IMR-90 (cell line): ENCODE data around the gene SLC6A20. TPM values are rescaled to one million over a fixed set of nuclear protein-coding genes. Genes with fewer than 3 reads are reported as not detected.

Experiments
- ATAC-seq: fragments of 200-7000 bp; cut with Tn5 transposase; 2 replicates; pipeline ENCODE4 v1.9.1; 2020; ENCODE audit warnings: low read depth, mild to moderate bottlenecking, moderate library complexity
- BruUV-seq: library from RNA; stranded (reverse); fragments of 400-500 nt; replicated peaks from 2 replicates; lab custom pipeline; 2021; lab: Mats Ljungman, UMichigan
- CTCF ChIA-PET: fragments of 300-600 bp; formaldehyde crosslinking; extraction: SDS; loops from one replicate; lab custom pipeline; 2021; ENCODE audit warnings: antibody characterized with exemption; lab: Yijun Ruan, JAX
- POLR2A ChIA-PET: fragments of 300-600 bp; sonication (Branson Sonifier 250); formaldehyde crosslinking; loops from one replicate; lab custom pipeline; 2022; ENCODE audit warnings: antibody characterized with exemption; ENCODE audit not compliant: unreplicated experiment; lab: Charles Lee
- DNase-seq: peaks from one replicate; pipeline ENCODE4 v3.0.0; 2013
- H2AFZ ChIP-seq: replicated peaks from 2 replicates; pipeline ENCODE3; 2013; ENCODE audit warnings: low read length, mild to moderate bottlenecking; ENCODE audit not compliant: poor library complexity
- H2AK5ac ChIP-seq: 2 replicates; pipeline ENCODE4 v1.6.1; 2013; ENCODE audit warnings: low read depth, low read length, inconsistent platforms
- H2AK9ac ChIP-seq: replicated peaks from 2 replicates; pipeline ENCODE3; 2013; ENCODE audit warnings: mild to moderate bottlenecking, low read depth, low read length, moderate library complexity; ENCODE audit not compliant: poor library complexity
- H2BK120ac ChIP-seq: 2 replicates; pipeline ENCODE4 v1.6.1; 2013; ENCODE audit warnings: low read depth, low read length, inconsistent platforms
- H2BK15ac ChIP-seq: 3 replicates; pipeline ENCODE4 v1.6.1; 2013; ENCODE audit warnings: low read depth, low read length, inconsistent platforms
- H2BK20ac ChIP-seq: 2 replicates; pipeline ENCODE4 v1.6.1; 2013; ENCODE audit warnings: low read depth, mild to moderate bottlenecking, inconsistent platforms, low read length, moderate library complexity
- H2BK5ac ChIP-seq: 2 replicates; pipeline ENCODE4 v1.6.1; 2013; ENCODE audit warnings: mild to moderate bottlenecking, low read depth, low read length, inconsistent platforms; ENCODE audit not compliant: poor library complexity, severe bottlenecking
- H3K14ac ChIP-seq: replicated peaks from 2 replicates; pipeline ENCODE4 v1.6.1; 2013; ENCODE audit warnings: low read depth, low read length, inconsistent platforms
- H3K18ac ChIP-seq: 2 replicates; pipeline ENCODE4 v1.6.1; 2013; ENCODE audit warnings: low read depth, low read length, control low read depth
- H3K23ac ChIP-seq: 2 replicates; pipeline ENCODE4 v1.6.1; 2013; ENCODE audit warnings: low read depth, low read length, inconsistent platforms
- H3K27ac ChIP-seq: 2 replicates; pipeline ENCODE4 v1.5.1; 2013; ENCODE audit warnings: mild to moderate bottlenecking, control low read depth, low read length; ENCODE audit not compliant: insufficient read depth
- H3K27me3 ChIP-seq: 2 replicates; pipeline ENCODE4 v1.6.1; 2013; ENCODE audit warnings: low read length; ENCODE audit not compliant: control insufficient read depth, insufficient read depth
- H3K36me3 ChIP-seq: 2 replicates; pipeline ENCODE4 v1.6.1; 2013; ENCODE audit warnings: low read length, mixed read lengths; ENCODE audit not compliant: control insufficient read depth, insufficient read depth
- H3K4ac ChIP-seq: 2 replicates; pipeline ENCODE4 v1.6.1; 2013; ENCODE audit warnings: low read depth, low read length, inconsistent platforms
- H3K4me1 ChIP-seq: 2 replicates; pipeline ENCODE4 v1.6.1; 2013; ENCODE audit warnings: low read length, mixed read lengths; ENCODE audit not compliant: control insufficient read depth, insufficient read depth
- H3K4me2 ChIP-seq: 2 replicates; pipeline ENCODE4 v1.6.1; 2013; ENCODE audit warnings: low read depth, mild to moderate bottlenecking, control low read depth, low read length, moderate library complexity
- H3K4me3 ChIP-seq: 2 replicates; pipeline ENCODE4 v1.5.1; 2013; ENCODE audit warnings: low read depth, mild to moderate bottlenecking, control low read depth, low read length, moderate library complexity; ENCODE audit not compliant: insufficient read depth
- H3K56ac ChIP-seq: 2 replicates; pipeline ENCODE4 v1.6.1; 2013; ENCODE audit warnings: low read length, inconsistent platforms; ENCODE audit not compliant: insufficient read depth; ENCODE audit errors: extremely low read depth
- H3K79me1 ChIP-seq, 2 experiments: 2 replicates each; pipeline ENCODE4 v1.6.1; 2013; ENCODE audit warnings: low read length in 2 of 2, inconsistent platforms in 1 of 2, low read depth in 1 of 2
- H3K9ac ChIP-seq: 2 replicates; pipeline ENCODE4 v1.6.1; 2013; ENCODE audit warnings: low read depth, low read length, control low read depth
- H3K9me1 ChIP-seq: 2 replicates; pipeline ENCODE4 v1.6.1; 2013; ENCODE audit warnings: low read length, inconsistent platforms; ENCODE audit not compliant: insufficient read depth
- H3K9me3 ChIP-seq: 2 replicates; pipeline ENCODE4 v1.6.1; 2013; ENCODE audit warnings: low read length; ENCODE audit not compliant: control insufficient read depth, insufficient read depth
- H4K20me1 ChIP-seq: 2 replicates; pipeline ENCODE4 v1.6.1; 2013; ENCODE audit warnings: low read length, inconsistent platforms; ENCODE audit not compliant: insufficient read depth
- H4K5ac ChIP-seq: 2 replicates; pipeline ENCODE4 v1.6.1; 2013; ENCODE audit warnings: mild to moderate bottlenecking, low read depth, low read length, control low read depth
- H4K8ac ChIP-seq, 2 experiments: 2 replicates each; pipeline ENCODE4 v1.6.1; 2013; ENCODE audit warnings: low read depth in 2 of 2, low read length in 2 of 2, control low read depth in 1 of 2, inconsistent platforms in 1 of 2
- H4K91ac ChIP-seq: 2 replicates; pipeline ENCODE4 v1.6.1; 2013; ENCODE audit warnings: low read depth, low read length, inconsistent platforms; ENCODE audit not compliant: insufficient read depth
- BHLHE40 ChIP-seq: fragments of 150-350 bp; IDR thresholded peaks from 2 replicates; pipeline ENCODE4 v1.6.1; 2016; ENCODE audit warnings: mild to moderate bottlenecking, low read depth, low read length
- CEBPB ChIP-seq: IDR thresholded peaks from 2 replicates; pipeline ENCODE4 v1.6.1; 2012; ENCODE audit warnings: low read depth, low read length, improper control_type of control experiment
- CHD1 ChIP-seq: IDR thresholded peaks from 2 replicates; pipeline ENCODE4 v1.6.1; 2012; ENCODE audit warnings: low read depth, low read length, improper control_type of control experiment
- ELK1 ChIP-seq: fragments of 150-350 bp; IDR thresholded peaks from 2 replicates; pipeline ENCODE4 v1.6.1; 2016; ENCODE audit warnings: low read depth, mild to moderate bottlenecking, low read length, moderate library complexity, borderline replicate concordance
- FOS ChIP-seq: fragments of 150-350 bp; IDR thresholded peaks from 2 replicates; pipeline ENCODE4 v1.6.1; 2016; ENCODE audit warnings: low read depth, low read length
- MAFK ChIP-seq: IDR thresholded peaks from 2 replicates; pipeline ENCODE4 v1.6.1; 2012; ENCODE audit warnings: low read depth, low read length, improper control_type of control experiment
- MAZ ChIP-seq: IDR thresholded peaks from 2 replicates; pipeline ENCODE4 v1.6.1; 2012; ENCODE audit warnings: low read depth, mild to moderate bottlenecking, low read length, improper control_type of control experiment, moderate library complexity, borderline replicate concordance
- MXI1 ChIP-seq: IDR thresholded peaks from 2 replicates; pipeline ENCODE4 v1.6.1; 2012; ENCODE audit warnings: low read depth, mild to moderate bottlenecking, low read length, moderate library complexity, borderline replicate concordance
- NFE2L2 ChIP-seq: fragments of 150-350 bp; IDR thresholded peaks from 2 replicates; pipeline ENCODE4 v1.6.1; 2016; ENCODE audit warnings: low read depth, mild to moderate bottlenecking, low read length
- POLR2A ChIP-seq: IDR thresholded peaks from 2 replicates; pipeline ENCODE4 v1.6.1; 2012; ENCODE audit warnings: mild to moderate bottlenecking, low read depth, low read length
- RAD21 ChIP-seq: IDR thresholded peaks from 2 replicates; pipeline ENCODE4 v1.6.1; 2012; ENCODE audit warnings: low read length, improper control_type of control experiment
- RCOR1 ChIP-seq: IDR thresholded peaks from 2 replicates; pipeline ENCODE4 v1.6.1; 2012; ENCODE audit warnings: mild to moderate bottlenecking, low read length, improper control_type of control experiment; ENCODE audit not compliant: insufficient replicate concordance
- RFX5 ChIP-seq: IDR thresholded peaks from 2 replicates; pipeline ENCODE4 v1.8.0; 2012; ENCODE audit warnings: low read depth, mild to moderate bottlenecking, low read length, moderate library complexity
- SMC3 ChIP-seq: fragments of 150-350 bp; IDR thresholded peaks from 2 replicates; pipeline ENCODE4 v1.6.1; 2016; ENCODE audit warnings: low read depth, mild to moderate bottlenecking, antibody characterized with exemption, low read length, moderate library complexity
- WGBS, 2 experiments: methylation state at CpG; one replicate each; pipeline versions ENCODE4 v1.1.5 to v1.1.7; 2013; ENCODE audit warnings: missing lambda C conversion rate in 2 of 2; ENCODE audit not compliant: insufficient read length in 1 of 2; ENCODE audit errors: extremely low coverage in 2 of 2; 5-methylcytosine and 5-hydroxymethylcytosine counted together
- dilution Hi-C: fragments of 300-500 bp; cut with HindIII; formaldehyde crosslinking; loops from one replicate; pipeline ENCODE4 v1.14.3; 2018; ENCODE audit warnings: low sequenced_read_pairs; ENCODE audit not compliant: unreplicated experiment
- in situ Hi-C: fragments of 300-500 bp; cut with MboI; formaldehyde crosslinking; loops from 3 replicates; pipeline ENCODE4 v1.14.3; 2019; ENCODE audit warnings: low sequenced_read_pairs, inconsistent platforms, mixed read lengths
- intact Hi-C: fragments of 100-400 bp; cut with micrococcal nuclease; formaldehyde crosslinking; loops from 2 replicates; pipeline ENCODE4 v1.10.0; 2022
- polyA plus RNA-seq, 3 experiments: library from polyadenylated mRNA; depleted of rRNA; stranded (reverse); fragments of >200 nt; gene quantifications; 2 replicates each; pipeline ENCODE4 v1.2.3, GENCODE V29; 2012; ENCODE audit warnings: low replicate concordance in 1 of 3
- total RNA-seq: library from RNA; depleted of rRNA; stranded (reverse); fragments of >200 nt; gene quantifications from 2 replicates; pipeline ENCODE4 v1.2.3, GENCODE V29; 2012
- TF ChIP-seq, protein P1 (sequence below): fragments of 150-350 bp; IDR thresholded peaks from 2 replicates; pipeline ENCODE4 v1.6.1; 2017; ENCODE audit warnings: mild to moderate bottlenecking, antibody characterized with exemption, low read length, low read depth
- TF ChIP-seq, protein P2 (sequence below): conservative IDR thresholded peaks from 2 replicates; pipeline ENCODE4 v1.5.1; 2012; ENCODE audit warnings: mild to moderate bottlenecking, low read depth, low read length, improper control_type of control experiment

Gene SLC6A20
- total and polyA plus RNA-seq, 2 of the 4 experiments (the other 2 are of a cell fraction): not detected

DNA sequence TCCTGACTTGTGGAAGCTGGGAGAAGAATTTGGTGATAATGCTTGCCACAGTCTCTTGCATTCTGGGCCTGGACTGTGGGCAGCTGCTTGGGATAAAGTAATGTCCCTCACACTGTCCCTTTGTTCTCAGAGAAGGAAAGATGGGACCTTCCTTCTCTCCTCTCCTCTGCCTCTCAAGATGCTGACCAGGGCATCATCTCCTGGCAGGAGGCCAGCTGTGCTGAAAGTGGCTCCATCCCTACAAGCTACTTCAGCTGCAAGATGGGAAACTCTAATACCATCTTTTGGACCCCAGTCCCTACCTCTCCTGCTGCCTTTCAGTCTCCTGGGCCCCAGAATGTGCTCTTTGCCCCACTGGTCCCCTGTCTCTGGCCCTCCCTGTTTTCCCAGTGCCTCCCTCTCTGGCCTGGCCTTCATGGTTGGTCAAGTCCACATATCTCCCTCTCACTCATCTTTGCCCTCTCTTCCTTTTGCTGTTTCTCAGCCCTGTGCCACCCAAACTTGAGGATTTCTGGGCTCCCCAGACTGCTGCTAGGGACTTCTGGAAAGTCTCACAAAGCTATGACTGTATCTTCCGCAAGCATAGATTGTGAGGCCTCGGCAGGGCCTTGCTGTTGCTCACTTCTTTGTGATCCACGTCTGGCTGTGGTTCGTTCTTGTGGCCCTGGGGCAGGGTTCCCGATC, 7.1 kb upstream of the SLC6A20 start:
- H3K27ac ChIP-seq: no peak overlapping the region
- POLR2A ChIA-PET: no interaction called here
- no peak overlapping the region for H3K56ac ChIP-seq
- H3K4me2 ChIP-seq: no peak overlapping the region
- intact Hi-C loops: no loop called here
- DNase-seq (no peak), ATAC-seq (no peak)
- H2BK20ac ChIP-seq: no peak overlapping the region
- H4K20me1 ChIP-seq: no peaks in the 10 kb centered on the region
- no peak overlapping the region for H4K8ac ChIP-seq
- no peak overlapping the region for H3K9ac ChIP-seq
- no peak overlapping the region for H3K23ac ChIP-seq
- dilution Hi-C loops: no loop called here
- no peak overlapping the region for H4K5ac ChIP-seq
- peak overlapping the region; percentile 7 for H2AK9ac ChIP-seq
- H3K27me3 ChIP-seq: peaks cover 38% of the 10 kb centered on the region
- H2BK5ac ChIP-seq: no peak overlapping the region
- WGBS, 2 experiments: 92% methylated on average over 2 of the region's 5 CpGs; no CpG with 5 or more reads in 1 of the 2 experiments
- H2BK15ac ChIP-seq: no peak overlapping the region
- H3K18ac ChIP-seq: no peak overlapping the region
- TF ChIP-seq BHLHE40: no peak
- TF ChIP-seq CHD1: no peak
- TF ChIP-seq, protein P1, sequence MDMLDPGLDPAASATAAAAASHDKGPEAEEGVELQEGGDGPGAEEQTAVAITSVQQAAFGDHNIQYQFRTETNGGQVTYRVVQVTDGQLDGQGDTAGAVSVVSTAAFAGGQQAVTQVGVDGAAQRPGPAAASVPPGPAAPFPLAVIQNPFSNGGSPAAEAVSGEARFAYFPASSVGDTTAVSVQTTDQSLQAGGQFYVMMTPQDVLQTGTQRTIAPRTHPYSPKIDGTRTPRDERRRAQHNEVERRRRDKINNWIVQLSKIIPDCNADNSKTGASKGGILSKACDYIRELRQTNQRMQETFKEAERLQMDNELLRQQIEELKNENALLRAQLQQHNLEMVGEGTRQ: no peak
- no peak for TF ChIP-seq NFE2L2
- TF ChIP-seq MXI1: no peak
- TF ChIP-seq, protein P2, sequence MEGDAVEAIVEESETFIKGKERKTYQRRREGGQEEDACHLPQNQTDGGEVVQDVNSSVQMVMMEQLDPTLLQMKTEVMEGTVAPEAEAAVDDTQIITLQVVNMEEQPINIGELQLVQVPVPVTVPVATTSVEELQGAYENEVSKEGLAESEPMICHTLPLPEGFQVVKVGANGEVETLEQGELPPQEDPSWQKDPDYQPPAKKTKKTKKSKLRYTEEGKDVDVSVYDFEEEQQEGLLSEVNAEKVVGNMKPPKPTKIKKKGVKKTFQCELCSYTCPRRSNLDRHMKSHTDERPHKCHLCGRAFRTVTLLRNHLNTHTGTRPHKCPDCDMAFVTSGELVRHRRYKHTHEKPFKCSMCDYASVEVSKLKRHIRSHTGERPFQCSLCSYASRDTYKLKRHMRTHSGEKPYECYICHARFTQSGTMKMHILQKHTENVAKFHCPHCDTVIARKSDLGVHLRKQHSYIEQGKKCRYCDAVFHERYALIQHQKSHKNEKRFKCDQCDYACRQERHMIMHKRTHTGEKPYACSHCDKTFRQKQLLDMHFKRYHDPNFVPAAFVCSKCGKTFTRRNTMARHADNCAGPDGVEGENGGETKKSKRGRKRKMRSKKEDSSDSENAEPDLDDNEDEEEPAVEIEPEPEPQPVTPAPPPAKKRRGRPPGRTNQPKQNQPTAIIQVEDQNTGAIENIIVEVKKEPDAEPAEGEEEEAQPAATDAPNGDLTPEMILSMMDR: no peak
- no peak for TF ChIP-seq POLR2A
- no peak for TF ChIP-seq RFX5
- TF ChIP-seq FOS: no peak
- no peak for TF ChIP-seq SMC3
- TF ChIP-seq RCOR1: no peak
- no peak for TF ChIP-seq CEBPB
- TF ChIP-seq MAFK: no peak
- TF ChIP-seq RAD21: no peak
- no peak for TF ChIP-seq ELK1
- no peak for TF ChIP-seq MAZ
- H3K79me1 ChIP-seq: no peaks in the 10 kb centered on the region
- no peaks in the 10 kb centered on the region for H3K36me3 ChIP-seq
- CTCF ChIA-PET: no interaction called here
- H2AFZ ChIP-seq: no peak overlapping the region
- H2AK5ac ChIP-seq: no peak overlapping the region
- no peak overlapping the region for H3K14ac ChIP-seq
- no peak overlapping the region for H4K91ac ChIP-seq
- BruUV-seq: no TSS peak
- no peak overlapping the region for H2BK120ac ChIP-seq
- no peaks in the 10 kb centered on the region for H3K9me3 ChIP-seq
- in situ Hi-C loops: no loop called here
- H3K4ac ChIP-seq: no peak overlapping the region
- no peak overlapping the region for H3K4me3 ChIP-seq
- no peaks in the 10 kb centered on the region for H3K4me1 ChIP-seq
- H3K9me1 ChIP-seq: no peaks in the 10 kb centered on the region
